H9 (cell line): ENCODE results near the gene CACNA1A. TPM values are rescaled to one million over a fixed set of nuclear protein-coding genes. Genes with fewer than 3 reads are reported as not detected.
A peak's percentile ranks its signal among the peaks of the same experiment; 100 is the strongest.

Experiments
- DNase-seq: peaks from one replicate; pipeline ENCODE4 v3.0.0-alpha.2; 2017
- H2AFZ ChIP-seq: one replicate; pipeline ENCODE4 v1.6.1; 2013; ENCODE audit warnings: mild to moderate bottlenecking, low read length, control low read depth, moderate library complexity
- H2AK5ac ChIP-seq: 2 replicates; pipeline ENCODE4 v1.6.1; 2013; ENCODE audit warnings: low read length, control low read depth, mixed read lengths; ENCODE audit not compliant: insufficient read length
- H2BK120ac ChIP-seq: one replicate; pipeline ENCODE4 v1.6.1; 2013; ENCODE audit warnings: low read depth, mild to moderate bottlenecking, low read length, control low read depth, inconsistent platforms; ENCODE audit not compliant: poor library complexity, severe bottlenecking
- H2BK12ac ChIP-seq: 2 replicates; pipeline ENCODE4 v1.6.1; 2013; ENCODE audit warnings: low read length, control low read depth, mixed read lengths, low read depth; ENCODE audit not compliant: insufficient read length
- H2BK15ac ChIP-seq: 2 replicates; pipeline ENCODE4 v1.6.1; 2013; ENCODE audit warnings: low read depth, low read length, control low read depth
- H2BK20ac ChIP-seq: one replicate; pipeline ENCODE4 v1.6.1; 2013; ENCODE audit warnings: low read depth, mild to moderate bottlenecking, low read length, control low read depth, inconsistent platforms; ENCODE audit not compliant: poor library complexity, severe bottlenecking
- H2BK5ac ChIP-seq: 2 replicates; pipeline ENCODE4 v1.6.1; 2013; ENCODE audit warnings: low read length, control low read depth, mixed read lengths; ENCODE audit not compliant: insufficient read length
- H3K14ac ChIP-seq: 2 replicates; pipeline ENCODE4 v1.6.1; 2013; ENCODE audit warnings: low read length, control low read depth; ENCODE audit not compliant: insufficient read depth
- H3K18ac ChIP-seq: 2 replicates; pipeline ENCODE4 v1.6.1; 2013; ENCODE audit warnings: low read depth, mild to moderate bottlenecking, mixed read lengths, low read length, control low read depth; ENCODE audit not compliant: insufficient read length
- H3K23ac ChIP-seq: 2 replicates; pipeline ENCODE4 v1.6.1; 2013; ENCODE audit warnings: low read length, control low read depth, mixed read lengths, low read depth; ENCODE audit not compliant: insufficient read length
- H3K23me2 ChIP-seq: 2 replicates; pipeline ENCODE4 v1.6.1; 2013; ENCODE audit warnings: low read depth, mild to moderate bottlenecking, mixed read lengths, low read length, control low read depth; ENCODE audit not compliant: insufficient read length, poor library complexity, severe bottlenecking
- H3K27ac ChIP-seq: 2 replicates; pipeline ENCODE4 v1.5.1; 2013; ENCODE audit warnings: low read length, control low read depth, mixed read lengths, low read depth; ENCODE audit not compliant: insufficient read length
- H3K27me3 ChIP-seq: 2 replicates; pipeline ENCODE4 v1.6.1; 2013; ENCODE audit warnings: low read length, control low read depth, inconsistent platforms; ENCODE audit not compliant: insufficient read depth
- H3K4ac ChIP-seq: 2 replicates; pipeline ENCODE4 v1.6.1; 2013; ENCODE audit warnings: low read depth, mild to moderate bottlenecking, control low read depth, inconsistent platforms, low read length, moderate library complexity
- H3K4me1 ChIP-seq: 2 replicates; pipeline ENCODE4 v1.6.1; 2013; ENCODE audit warnings: low read length, control low read depth, inconsistent platforms; ENCODE audit not compliant: insufficient read depth
- H3K4me2 ChIP-seq: 2 replicates; pipeline ENCODE4 v1.6.1; 2013; ENCODE audit warnings: low read length, control low read depth, mixed read lengths; ENCODE audit not compliant: insufficient read length, insufficient read depth
- H3K56ac ChIP-seq: 2 replicates; pipeline ENCODE4 v1.6.1; 2013; ENCODE audit warnings: low read depth, mild to moderate bottlenecking, mixed read lengths, low read length, control low read depth; ENCODE audit not compliant: insufficient read length
- H3K79me1 ChIP-seq: 2 replicates; pipeline ENCODE4 v1.6.1; 2013; ENCODE audit warnings: low read depth, mild to moderate bottlenecking, moderate library complexity, low read length, control low read depth, inconsistent platforms; ENCODE audit not compliant: insufficient read depth, poor library complexity, severe bottlenecking
- H3K79me2 ChIP-seq: 2 replicates; pipeline ENCODE4 v1.6.1; 2013; ENCODE audit warnings: low read length, control low read depth, inconsistent platforms; ENCODE audit not compliant: insufficient read depth
- H3K9ac ChIP-seq: 2 replicates; pipeline ENCODE4 v1.6.1; 2013; ENCODE audit warnings: low read length, control low read depth, mixed read lengths; ENCODE audit not compliant: insufficient read length; ENCODE audit errors: extremely low read depth
- H3K9me3 ChIP-seq: one replicate; pipeline ENCODE4 v1.6.1; 2013; ENCODE audit warnings: low read depth, low read length, inconsistent platforms; ENCODE audit not compliant: control insufficient read depth
- H3T11ph ChIP-seq: one replicate; pipeline ENCODE4 v1.6.1; 2013; ENCODE audit warnings: mild to moderate bottlenecking, low read length, control low read depth, inconsistent platforms
- H4K20me1 ChIP-seq: one replicate; pipeline ENCODE4 v1.6.1; 2013; ENCODE audit not compliant: control insufficient read depth, insufficient read length, insufficient read depth
- H4K5ac ChIP-seq: 2 replicates; pipeline ENCODE4 v1.6.1; 2013; ENCODE audit warnings: low read depth, mild to moderate bottlenecking, mixed read lengths, low read length, control low read depth; ENCODE audit not compliant: insufficient read length
- H4K8ac ChIP-seq: replicated peaks from 2 replicates; pipeline ENCODE4 v1.6.1; 2013; ENCODE audit warnings: low read length, control low read depth, mixed read lengths, low read depth; ENCODE audit not compliant: insufficient read length
- H4K91ac ChIP-seq: 2 replicates; pipeline ENCODE4 v1.6.1; 2013; ENCODE audit warnings: low read depth, mild to moderate bottlenecking, moderate library complexity, mixed read lengths, low read length, control low read depth; ENCODE audit not compliant: insufficient read length
- H3K27ac Mint-ChIP-seq, 3 experiments: 2 replicates in 2 of 3; 3 replicates in 1 of 3; pipeline ENCODE4 v1.8.0; 2020 to 2021; ENCODE audit warnings: mixed read lengths in 3 of 3, mild to moderate bottlenecking in 1 of 3, moderate library complexity in 1 of 3
- H3K27me3 Mint-ChIP-seq: 2 replicates; pipeline ENCODE4 v1.8.0; 2021; ENCODE audit warnings: low read depth, mild to moderate bottlenecking, moderate library complexity, mixed read lengths
- H3K36me3 Mint-ChIP-seq, 3 experiments: 2 replicates in 2 of 3; 3 replicates in 1 of 3; pipeline ENCODE4 v1.8.0; 2020 to 2021; ENCODE audit warnings: low read depth in 3 of 3, mixed read lengths in 3 of 3; ENCODE audit not compliant: insufficient read depth in 1 of 3
- H3K4me1 Mint-ChIP-seq, 2 experiments: 2 replicates each; pipeline ENCODE4 v1.8.0; 2020; ENCODE audit warnings: mixed read lengths in 2 of 2
- H3K4me3 Mint-ChIP-seq, 2 experiments: 2 replicates in 1 of 2; 3 replicates in 1 of 2; pipeline ENCODE4 v1.8.0; 2020 to 2021; ENCODE audit warnings: mild to moderate bottlenecking in 2 of 2, mixed read lengths in 2 of 2, moderate library complexity in 1 of 2
- H3K9me3 Mint-ChIP-seq, 2 experiments: 2 replicates in 1 of 2; 3 replicates in 1 of 2; pipeline ENCODE4 v1.8.0; 2020; ENCODE audit warnings: mild to moderate bottlenecking in 2 of 2, mixed read lengths in 2 of 2, moderate library complexity in 1 of 2
- WGBS: extraction: QIAGEN DNeasy Blood & Tissue Kit; methylation state at CpG from one replicate; pipeline ENCODE4 v1.1.7; 2013; ENCODE audit warnings: missing lambda C conversion rate, low lambda C conversion rate, mixed read lengths; ENCODE audit not compliant: insufficient read length; ENCODE audit errors: extremely low coverage; 5-methylcytosine and 5-hydroxymethylcytosine counted together
- total RNA-seq: library from RNA; stranded (reverse); gene quantifications from 2 replicates; pipeline ENCODE4 v1.2.1, GENCODE V29; 2021
- TF ChIP-seq, protein P1 (sequence below): fragments of 200-600 bp; sonication (generic); conservative IDR thresholded peaks from 3 replicates; pipeline ENCODE4 v1.8.0; 2021; ENCODE audit warnings: antibody characterized with exemption, mild to moderate bottlenecking

Gene CACNA1A
- total RNA-seq, 1 experiment from 2014 or later = 8.0 TPM

DNA sequence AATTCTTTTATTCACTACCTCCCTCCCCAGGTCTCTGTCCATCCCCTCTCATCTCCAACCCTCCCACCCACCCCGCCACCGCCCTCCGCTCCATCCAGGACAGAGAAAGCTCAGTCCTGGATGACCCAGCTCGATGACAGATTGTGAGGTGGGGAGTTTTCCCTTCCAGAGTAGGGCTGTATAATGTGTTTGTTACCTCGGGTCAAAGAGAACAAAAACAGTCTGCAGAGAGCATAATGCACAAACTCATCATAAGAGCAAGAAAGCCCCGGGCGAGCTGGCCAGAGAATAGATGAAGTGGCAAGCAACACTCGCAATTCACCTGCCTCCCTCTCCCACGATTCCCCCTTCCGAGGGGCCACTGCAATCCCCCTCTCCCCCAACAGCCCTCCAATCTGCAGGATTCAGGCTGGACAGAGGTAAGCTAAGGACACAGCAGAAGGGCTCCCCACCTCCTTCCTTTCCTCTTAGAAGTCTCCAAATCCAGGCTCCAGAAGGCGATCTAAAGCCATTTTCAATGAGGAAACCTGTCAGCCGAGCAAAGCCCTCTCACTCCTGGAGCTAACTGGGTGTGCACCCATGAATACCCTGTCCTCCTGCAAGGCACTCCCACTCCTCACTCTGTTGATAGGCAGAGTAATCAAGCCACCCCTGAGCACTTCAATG, 2.6 kb downstream of the CACNA1A start:
- no peak overlapping the region for H2AFZ ChIP-seq
- no peaks in the 10 kb centered on the region; the same call in 1 of the 2 replicates for H3K27me3 ChIP-seq
- H3K23me2 ChIP-seq = peaks cover 14% of the 10 kb centered on the region
- no peaks in the 10 kb centered on the region for H3K79me1 ChIP-seq
- no peak overlapping the region for H2BK120ac ChIP-seq
- H4K5ac ChIP-seq = no peak overlapping the region
- Mint-ChIP-seq H3K36me3 (peaks cover 12 to 28% (median 18%) of the 10 kb centered on the region in 3 experiments; a peak in 6 of 7 replicates), H3K27me3 (peaks cover 64% of the 10 kb centered on the region), H3K4me1 (peaks cover 19 to 32% of the 10 kb centered on the region in 2 experiments), H3K4me3 (peak overlapping the region in 1 of 2 experiments; percentile 95; a peak in 3 of 5 replicates), H3K27ac (no peak overlapping the region), H3K9me3 (no peaks in the 10 kb centered on the region)
- no peak overlapping the region for H3K18ac ChIP-seq
- no peak overlapping the region for H2AK5ac ChIP-seq
- no peak for DNase-seq
- H2BK5ac ChIP-seq = no peak overlapping the region
- H3K9ac ChIP-seq = no peak overlapping the region
- no peak overlapping the region for H3K4ac ChIP-seq
- H3K23ac ChIP-seq = no peak overlapping the region
- no peaks in the 10 kb centered on the region for H3K79me2 ChIP-seq
- H3K27ac ChIP-seq = no peak overlapping the region
- H2BK12ac ChIP-seq = no peak overlapping the region
- no peak overlapping the region for H3T11ph ChIP-seq
- no peak overlapping the region for H3K56ac ChIP-seq
- H2BK20ac ChIP-seq = no peak overlapping the region
- H2BK15ac ChIP-seq = no peak overlapping the region
- no peaks in the 10 kb centered on the region; the same call in 1 of the 2 replicates for H3K4me1 ChIP-seq
- H3K9me3 ChIP-seq = no peaks in the 10 kb centered on the region
- H4K91ac ChIP-seq = no peak overlapping the region
- TF ChIP-seq, protein P1, sequence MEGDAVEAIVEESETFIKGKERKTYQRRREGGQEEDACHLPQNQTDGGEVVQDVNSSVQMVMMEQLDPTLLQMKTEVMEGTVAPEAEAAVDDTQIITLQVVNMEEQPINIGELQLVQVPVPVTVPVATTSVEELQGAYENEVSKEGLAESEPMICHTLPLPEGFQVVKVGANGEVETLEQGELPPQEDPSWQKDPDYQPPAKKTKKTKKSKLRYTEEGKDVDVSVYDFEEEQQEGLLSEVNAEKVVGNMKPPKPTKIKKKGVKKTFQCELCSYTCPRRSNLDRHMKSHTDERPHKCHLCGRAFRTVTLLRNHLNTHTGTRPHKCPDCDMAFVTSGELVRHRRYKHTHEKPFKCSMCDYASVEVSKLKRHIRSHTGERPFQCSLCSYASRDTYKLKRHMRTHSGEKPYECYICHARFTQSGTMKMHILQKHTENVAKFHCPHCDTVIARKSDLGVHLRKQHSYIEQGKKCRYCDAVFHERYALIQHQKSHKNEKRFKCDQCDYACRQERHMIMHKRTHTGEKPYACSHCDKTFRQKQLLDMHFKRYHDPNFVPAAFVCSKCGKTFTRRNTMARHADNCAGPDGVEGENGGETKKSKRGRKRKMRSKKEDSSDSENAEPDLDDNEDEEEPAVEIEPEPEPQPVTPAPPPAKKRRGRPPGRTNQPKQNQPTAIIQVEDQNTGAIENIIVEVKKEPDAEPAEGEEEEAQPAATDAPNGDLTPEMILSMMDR = no peak
- H3K4me2 ChIP-seq = no peak overlapping the region
- no peak overlapping the region for H4K8ac ChIP-seq
- H4K20me1 ChIP-seq = no peaks in the 10 kb centered on the region
- no CpG with 5 or more reads among the region's 12 CpGs for WGBS
- H3K14ac ChIP-seq = no peak overlapping the region
